Keratinocyte (primary cell): Measurements from ENCODE around the gene NSDHL. TPM values are rescaled to one million over a fixed set of nuclear protein-coding genes. Genes with fewer than 3 reads are reported as not detected.

Experiments used
- DNase-seq: peaks from one replicate; pipeline ENCODE4 v3.0.0-alpha.2; 2011; ENCODE audit warnings: low read depth, missing footprints, low spot score
- FAIRE-seq: peaks from 2 replicates; lab custom pipeline; 2011; peaks lifted over from hg19 to GRCh38; lab: Jason Lieb, UNC
- H2AFZ ChIP-seq: 2 replicates; pipeline ENCODE4 v1.6.0; 2012; ENCODE audit warnings: low read length, control low read depth, inconsistent platforms; ENCODE audit not compliant: control insufficient read depth
- H3K27ac ChIP-seq: 2 replicates; pipeline ENCODE4 v1.5.1; 2011; ENCODE audit warnings: low read length; ENCODE audit not compliant: control insufficient read depth, insufficient read depth
- H3K27me3 ChIP-seq: 3 replicates; pipeline ENCODE4 v1.6.0; 2011; ENCODE audit warnings: low read length; ENCODE audit not compliant: control insufficient read depth, insufficient read depth; ENCODE audit errors: extremely low read depth
- H3K36me3 ChIP-seq, 2 experiments: 2 replicates in 1 of 2; 3 replicates in 1 of 2; pipeline ENCODE4 v1.5.1; 2011; ENCODE audit warnings: low read length in 2 of 2, mild to moderate bottlenecking in 1 of 2; ENCODE audit not compliant: control insufficient read depth in 2 of 2, insufficient read depth in 2 of 2; ENCODE audit errors: extremely low read depth in 1 of 2
- H3K4me1 ChIP-seq: 3 replicates; pipeline ENCODE4 v1.5.1; 2011; ENCODE audit warnings: low read length; ENCODE audit not compliant: control insufficient read depth, insufficient read depth; ENCODE audit errors: extremely low read depth
- H3K4me2 ChIP-seq: 3 replicates; pipeline ENCODE4 v1.6.0; 2011; ENCODE audit warnings: low read depth, low read length; ENCODE audit not compliant: control insufficient read depth, insufficient read depth; ENCODE audit errors: extremely low read depth
- H3K4me3 ChIP-seq, 3 experiments: fragments of 200-600 bp in 1 of 3; sonication (generic) in 1 of 3; 2 replicates in 2 of 3; 3 replicates in 1 of 3; pipeline ENCODE4 v1.5.1; 2011 to 2016; ENCODE audit warnings: low read length in 3 of 3, mild to moderate bottlenecking in 3 of 3, control low read depth in 2 of 3, inconsistent platforms in 1 of 3, low read depth in 1 of 3, mixed read lengths in 1 of 3, mixed run types in 1 of 3, moderate library complexity in 1 of 3; ENCODE audit not compliant: control insufficient read depth in 2 of 3, insufficient read depth in 2 of 3; ENCODE audit errors: extremely low read depth in 1 of 3
- H3K79me2 ChIP-seq: 2 replicates; pipeline ENCODE4 v1.6.0; 2012; ENCODE audit warnings: low read length; ENCODE audit not compliant: control insufficient read depth, insufficient read depth
- H3K9ac ChIP-seq: 3 replicates; pipeline ENCODE4 v1.6.0; 2011; ENCODE audit warnings: low read length; ENCODE audit not compliant: control insufficient read depth, insufficient read depth; ENCODE audit errors: extremely low read depth
- H3K9me1 ChIP-seq: 3 replicates; pipeline ENCODE4 v1.6.0; 2011; ENCODE audit warnings: low read length; ENCODE audit not compliant: control insufficient read depth, insufficient read depth; ENCODE audit errors: extremely low read depth
- H3K9me3 ChIP-seq: 2 replicates; pipeline ENCODE4 v1.5.1; 2012; ENCODE audit warnings: low read depth, low read length; ENCODE audit not compliant: control insufficient read depth
- H4K20me1 ChIP-seq: 3 replicates; pipeline ENCODE4 v1.6.0; 2011; ENCODE audit warnings: low read length; ENCODE audit not compliant: control insufficient read depth, insufficient read depth; ENCODE audit errors: extremely low read depth
- EZH2 ChIP-seq: IDR thresholded peaks from one replicate; pipeline ENCODE4 v1.6.1; 2012; ENCODE audit warnings: inconsistent platforms, mild to moderate bottlenecking, low read length, moderate library complexity
- dilution Hi-C: fragments of 300-500 bp; cut with MboI; formaldehyde crosslinking; loops from one replicate; pipeline ENCODE4 v1.7.0; 2020; ENCODE audit warnings: low sequenced_read_pairs; ENCODE audit not compliant: extremely low pct_ligation_motif_present
- polyA plus RNA-seq, 5 experiments: library from polyadenylated mRNA; depleted of rRNA in 3 of 5; stranded (reverse) in 3 of 5; stranded (forward) in 1 of 5; unstranded in 1 of 5; fragments of >200 nt; gene quantifications; 1 replicate in 1 of 5; 2 replicates in 3 of 5; 3 replicates in 1 of 5; pipeline versions ENCODE4 v1.2.1 to v1.2.3, GENCODE V29; 2011 to 2012; ENCODE audit warnings: missing spikeins in 2 of 5, low read depth in 1 of 5, low replicate concordance in 1 of 5
- TF ChIP-seq, protein P1 (sequence below), 3 experiments: IDR thresholded peaks in 1 of 3; conservative IDR thresholded peaks in 1 of 3; optimal IDR thresholded peaks in 1 of 3; 2 replicates in 2 of 3; 3 replicates in 1 of 3; pipeline versions ENCODE3 to v1.5.1; 2011; ENCODE audit warnings: low read length in 3 of 3, mild to moderate bottlenecking in 3 of 3, moderate library complexity in 2 of 3, control low read depth in 1 of 3, inconsistent platforms in 1 of 3; ENCODE audit not compliant: insufficient read depth in 2 of 3; ENCODE audit errors: extremely low read depth in 1 of 3

NSDHL gene
- polyA plus RNA-seq, 1 donor (not counting 4 experiments of a cell fraction or from before 2014, with no cell fraction given) = 79.0 TPM

DNA sequence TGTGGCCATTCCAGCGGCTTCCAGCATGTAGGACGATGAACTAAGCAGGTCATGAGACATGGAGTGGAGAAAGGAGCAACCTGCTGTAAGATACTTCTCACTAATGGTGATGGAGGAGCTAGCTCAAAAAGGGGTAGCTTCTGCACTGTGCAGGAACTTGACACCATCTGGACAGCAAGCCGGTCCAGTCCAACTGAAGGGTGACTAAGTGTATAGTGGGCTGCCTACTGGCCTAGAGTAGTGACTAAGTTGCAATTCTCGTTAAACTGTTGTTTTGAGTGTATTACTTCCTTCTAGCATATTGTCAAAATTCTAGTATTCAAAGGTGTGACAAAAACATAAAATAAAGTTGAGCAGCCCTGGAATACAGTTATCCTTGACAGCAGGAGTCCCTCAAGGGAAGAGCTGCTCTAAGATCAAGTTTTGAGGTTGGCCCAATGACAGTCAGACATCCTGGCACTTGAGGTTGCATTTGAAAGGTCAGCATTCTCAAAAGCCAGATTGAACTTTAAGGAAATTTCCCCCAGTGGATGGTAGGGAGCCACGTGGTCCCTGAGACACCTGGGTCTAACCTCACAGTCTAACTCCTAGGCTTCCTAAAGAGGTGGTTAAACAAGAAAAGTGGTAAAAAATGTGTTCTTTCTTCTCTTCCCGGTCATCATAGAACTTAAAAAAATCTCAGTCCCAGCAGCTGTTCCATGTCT is 8.3 kb upstream of the NSDHL start:
- no peak for TF ChIP-seq EZH2
- TF ChIP-seq, protein P1, sequence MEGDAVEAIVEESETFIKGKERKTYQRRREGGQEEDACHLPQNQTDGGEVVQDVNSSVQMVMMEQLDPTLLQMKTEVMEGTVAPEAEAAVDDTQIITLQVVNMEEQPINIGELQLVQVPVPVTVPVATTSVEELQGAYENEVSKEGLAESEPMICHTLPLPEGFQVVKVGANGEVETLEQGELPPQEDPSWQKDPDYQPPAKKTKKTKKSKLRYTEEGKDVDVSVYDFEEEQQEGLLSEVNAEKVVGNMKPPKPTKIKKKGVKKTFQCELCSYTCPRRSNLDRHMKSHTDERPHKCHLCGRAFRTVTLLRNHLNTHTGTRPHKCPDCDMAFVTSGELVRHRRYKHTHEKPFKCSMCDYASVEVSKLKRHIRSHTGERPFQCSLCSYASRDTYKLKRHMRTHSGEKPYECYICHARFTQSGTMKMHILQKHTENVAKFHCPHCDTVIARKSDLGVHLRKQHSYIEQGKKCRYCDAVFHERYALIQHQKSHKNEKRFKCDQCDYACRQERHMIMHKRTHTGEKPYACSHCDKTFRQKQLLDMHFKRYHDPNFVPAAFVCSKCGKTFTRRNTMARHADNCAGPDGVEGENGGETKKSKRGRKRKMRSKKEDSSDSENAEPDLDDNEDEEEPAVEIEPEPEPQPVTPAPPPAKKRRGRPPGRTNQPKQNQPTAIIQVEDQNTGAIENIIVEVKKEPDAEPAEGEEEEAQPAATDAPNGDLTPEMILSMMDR (optimal IDR thresholded peaks at IDR 0.05 in 1 of 3, IDR thresholded peaks at IDR 0.05 in 1 of 3, conservative IDR thresholded peaks at IDR 0.05 in 1 of 3; ENCODE audit: extremely low read depth in 1 of 3, insufficient read depth in 2 of 3, low read length in 3 of 3) = no peak
- Histone ChIP-seq H2AFZ (no peak overlapping the region), H3K9ac (no peak overlapping the region), H3K4me1 (no peaks in the 10 kb centered on the region), H3K79me2 (no peaks in the 10 kb centered on the region), H3K4me2 (no peak overlapping the region), H3K27ac (no peak overlapping the region), H3K4me3 (no peak overlapping the region), H3K9me1 (no peaks in the 10 kb centered on the region), H4K20me1 (no peaks in the 10 kb centered on the region), H3K27me3 (no peaks in the 10 kb centered on the region), H3K36me3 (no peaks in the 10 kb centered on the region), H3K9me3 (peaks cover 1% of the 10 kb centered on the region)
- dilution Hi-C loops = no loop called here
- FAIRE-seq (no peak), DNase-seq (no peak)

DNA sequence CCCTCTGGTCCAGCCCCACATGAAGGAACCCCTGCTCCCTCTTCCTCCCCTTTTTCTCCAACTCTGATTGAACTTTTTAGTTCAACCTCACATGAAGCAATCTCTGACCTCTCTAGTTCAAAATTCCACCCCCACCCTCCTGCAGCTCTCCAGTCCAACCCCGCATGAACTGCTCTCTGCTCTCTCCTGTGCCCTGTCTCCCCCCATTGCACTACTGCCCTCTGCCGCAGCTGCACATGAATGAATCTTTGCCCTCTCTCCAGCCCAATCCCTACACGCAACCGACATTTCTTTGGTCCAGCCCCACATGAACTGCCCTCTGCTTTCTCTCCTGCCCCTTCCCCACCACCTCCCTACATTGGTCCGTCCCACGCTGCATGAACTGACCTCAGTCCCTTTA is 7.2 kb upstream of the NSDHL start:
- Histone ChIP-seq H3K9me3 (peaks cover 1% of the 10 kb centered on the region), H4K20me1 (no peaks in the 10 kb centered on the region), H3K36me3 (no peaks in the 10 kb centered on the region), H3K27ac (no peak overlapping the region), H3K79me2 (no peaks in the 10 kb centered on the region), H2AFZ (no peak overlapping the region), H3K4me1 (no peaks in the 10 kb centered on the region), H3K9me1 (no peaks in the 10 kb centered on the region), H3K4me3 (no peak overlapping the region), H3K4me2 (no peak overlapping the region), H3K27me3 (no peaks in the 10 kb centered on the region), H3K9ac (no peak overlapping the region)
- no peak for DNase-seq
- FAIRE-seq = no peak
- dilution Hi-C loops = no loop called here
- TF ChIP-seq, protein P1 (optimal IDR thresholded peaks at IDR 0.05 in 1 of 3, IDR thresholded peaks at IDR 0.05 in 1 of 3, conservative IDR thresholded peaks at IDR 0.05 in 1 of 3; ENCODE audit: extremely low read depth in 1 of 3, insufficient read depth in 2 of 3, low read length in 3 of 3) = no peak
- TF ChIP-seq EZH2 = no peak
